NCI-H146 (cell line): ENCODE measurements around the gene RALGAPB.
"Not testable (repeated sequence)": the region's sequence is repeated elsewhere in the genome, so short reads cannot be mapped to it uniquely, and the experiment has no call there.

Experiments
- DNase-seq: peaks from one replicate; lab custom pipeline; 2025; lab: John Stamatoyannopoulos, UW

The RALGAPB gene

DNA sequence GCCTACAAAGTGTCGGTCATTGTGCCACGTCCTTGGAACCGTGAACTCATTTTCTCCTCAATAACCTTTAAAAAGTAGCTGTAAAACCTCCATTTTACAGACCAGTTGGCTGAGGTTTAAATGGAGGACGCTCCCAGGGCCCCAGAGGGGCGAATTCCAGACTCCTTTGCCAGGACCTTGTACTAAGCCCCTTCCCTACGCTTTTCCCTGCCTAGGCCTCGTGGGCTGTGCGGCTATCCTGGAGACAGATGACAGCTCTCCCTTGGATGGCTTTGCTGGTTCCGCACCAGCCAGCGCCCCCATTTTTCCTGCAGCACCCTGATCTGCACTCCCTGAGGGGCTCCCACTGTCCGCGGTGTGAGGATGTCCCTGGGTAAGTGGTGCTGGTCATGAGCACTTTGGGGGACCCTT lies 25.4 kb upstream of the RALGAPB start:
- no peak for DNase-seq

DNA sequence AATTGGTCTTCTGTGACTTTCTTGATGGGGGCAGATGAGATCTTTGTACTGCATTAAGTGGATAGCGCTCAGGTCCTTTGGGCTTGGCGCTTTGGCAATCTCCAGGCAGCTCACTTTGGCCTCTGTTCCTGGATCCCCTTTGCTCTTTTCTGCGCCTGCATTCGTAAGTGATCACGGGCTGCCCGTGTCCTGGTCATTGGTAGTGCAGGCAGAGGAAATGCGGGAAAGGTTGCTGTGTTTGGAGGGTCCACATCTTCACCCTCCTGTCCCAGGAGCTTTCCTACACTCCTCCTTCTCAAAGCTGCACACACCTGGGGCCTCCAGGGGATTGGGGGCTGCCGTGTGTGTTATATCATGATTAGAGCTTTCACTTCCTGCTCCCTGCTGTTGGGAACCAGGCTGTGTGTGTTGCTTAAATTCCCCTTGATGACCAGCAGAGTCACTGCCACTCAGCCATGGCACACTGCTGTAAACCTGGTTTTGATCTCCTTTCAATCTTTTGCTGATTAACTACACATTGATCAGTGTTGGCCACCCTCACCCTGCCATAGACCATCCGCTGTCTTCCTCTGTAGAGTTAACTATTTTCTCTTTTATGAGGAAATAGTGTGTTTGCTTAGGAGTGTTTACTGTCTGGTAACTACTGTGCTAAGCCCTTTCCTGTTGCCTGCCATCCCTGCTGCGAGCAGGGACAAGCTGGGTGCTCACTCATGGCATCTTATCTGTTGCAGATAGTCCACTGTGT lies 24.5 kb upstream of the RALGAPB start:
- peak; percentile 31 for DNase-seq

DNA sequence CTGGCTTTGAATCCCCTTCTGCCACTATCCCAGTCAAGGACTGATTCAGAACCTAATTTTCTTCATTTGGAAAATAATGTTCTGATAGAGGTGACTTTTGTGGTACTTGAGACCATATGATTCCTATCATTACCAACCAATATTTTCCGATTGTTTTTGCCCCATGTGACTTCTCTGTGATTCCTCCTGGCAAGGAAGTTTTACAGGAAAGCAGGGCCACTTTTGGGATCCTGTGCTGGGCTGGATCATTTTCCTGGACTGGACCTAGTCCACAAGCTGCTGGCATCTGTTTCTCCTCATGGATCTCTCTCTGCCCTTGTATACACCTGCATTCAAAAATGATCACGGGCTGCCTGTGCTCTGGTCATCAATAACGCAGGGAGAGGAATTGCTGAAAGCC lies 23.6 kb upstream of the RALGAPB start:
- no peak for DNase-seq

DNA sequence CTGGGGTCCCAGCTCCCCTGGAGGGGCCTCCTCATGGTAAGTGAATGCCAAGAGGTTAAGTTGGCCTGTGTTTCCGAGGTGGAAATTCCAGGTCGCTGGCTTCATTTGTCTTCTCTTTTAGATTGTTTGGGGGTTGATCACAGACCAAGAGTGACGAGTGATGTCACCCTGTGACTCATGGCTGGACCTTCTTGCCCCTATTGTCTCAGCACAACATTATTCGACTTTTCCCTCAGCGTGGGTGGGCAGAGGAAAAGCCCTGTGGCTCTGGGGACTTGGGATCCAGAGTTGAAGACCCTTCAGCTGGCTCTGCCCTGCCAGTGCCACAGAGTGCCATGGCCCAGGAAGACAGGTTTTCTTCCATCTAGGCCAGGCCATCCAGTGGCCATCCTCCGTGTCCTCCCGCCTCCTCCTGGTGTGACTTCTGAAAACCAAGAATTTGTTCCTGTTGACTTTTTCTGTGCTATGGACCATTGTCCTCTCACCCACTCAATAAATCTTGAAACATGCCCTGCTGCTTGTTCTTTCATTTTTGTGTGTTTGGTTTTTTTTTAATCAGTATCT lies 22.1 kb upstream of the RALGAPB start:
- no peak for DNase-seq

DNA sequence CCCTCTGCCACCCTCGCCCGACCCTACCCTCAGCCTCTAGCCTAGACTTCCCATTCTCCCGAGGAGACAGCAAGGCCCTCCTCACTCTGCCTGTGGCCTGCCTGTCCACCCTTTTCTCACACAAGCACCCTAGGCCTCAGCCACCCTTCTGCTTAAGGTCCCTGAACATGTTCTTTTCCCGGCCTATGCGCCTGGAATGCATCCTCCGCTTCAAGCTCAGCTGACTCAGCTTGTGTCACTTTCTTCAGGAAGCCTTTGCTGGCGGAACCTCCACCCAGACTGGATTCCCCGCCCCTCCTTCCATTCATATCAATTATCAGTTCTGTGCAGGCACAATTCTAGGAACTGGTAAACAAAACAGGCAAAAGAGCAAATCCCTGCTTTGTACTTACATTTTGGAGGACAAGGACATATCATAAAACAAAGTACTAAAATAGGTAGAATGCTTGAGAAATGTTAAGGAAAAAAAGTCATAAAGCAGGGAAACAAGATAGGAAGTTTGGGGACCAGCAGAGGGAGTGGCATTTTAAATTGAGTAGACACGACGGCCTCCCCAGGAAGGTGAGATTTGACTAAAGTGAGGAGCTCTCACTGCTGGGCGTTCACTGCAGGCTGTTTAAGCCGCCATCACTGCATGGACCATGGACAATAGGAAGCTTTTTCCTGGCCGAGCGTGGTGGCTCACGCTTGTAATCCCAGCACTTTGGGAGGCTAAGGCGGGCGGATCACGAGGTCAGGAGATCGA lies 19.6 kb upstream of the RALGAPB start:
- DNase-seq = no peak

DNA sequence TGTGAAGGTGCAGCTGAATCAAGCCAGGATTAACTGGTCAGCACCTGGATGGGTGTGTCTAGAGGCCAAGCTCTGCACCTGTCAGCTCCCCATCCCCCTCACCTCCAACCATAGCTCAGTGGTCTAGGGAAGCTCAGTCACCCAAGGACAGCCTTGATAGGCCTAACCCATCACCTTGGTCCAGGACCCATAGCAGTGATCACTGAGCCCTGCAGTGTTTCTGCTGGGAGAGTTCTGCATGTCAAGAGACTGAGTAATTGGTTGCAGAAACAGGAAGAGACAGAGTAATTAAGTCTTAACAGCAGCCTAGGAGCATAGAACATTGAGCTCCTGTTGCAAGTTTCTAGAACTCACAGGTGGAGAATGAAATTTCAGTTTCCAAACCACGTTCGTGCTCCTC lies 18.7 kb upstream of the RALGAPB start:
- DNase-seq = peak; percentile 62

DNA sequence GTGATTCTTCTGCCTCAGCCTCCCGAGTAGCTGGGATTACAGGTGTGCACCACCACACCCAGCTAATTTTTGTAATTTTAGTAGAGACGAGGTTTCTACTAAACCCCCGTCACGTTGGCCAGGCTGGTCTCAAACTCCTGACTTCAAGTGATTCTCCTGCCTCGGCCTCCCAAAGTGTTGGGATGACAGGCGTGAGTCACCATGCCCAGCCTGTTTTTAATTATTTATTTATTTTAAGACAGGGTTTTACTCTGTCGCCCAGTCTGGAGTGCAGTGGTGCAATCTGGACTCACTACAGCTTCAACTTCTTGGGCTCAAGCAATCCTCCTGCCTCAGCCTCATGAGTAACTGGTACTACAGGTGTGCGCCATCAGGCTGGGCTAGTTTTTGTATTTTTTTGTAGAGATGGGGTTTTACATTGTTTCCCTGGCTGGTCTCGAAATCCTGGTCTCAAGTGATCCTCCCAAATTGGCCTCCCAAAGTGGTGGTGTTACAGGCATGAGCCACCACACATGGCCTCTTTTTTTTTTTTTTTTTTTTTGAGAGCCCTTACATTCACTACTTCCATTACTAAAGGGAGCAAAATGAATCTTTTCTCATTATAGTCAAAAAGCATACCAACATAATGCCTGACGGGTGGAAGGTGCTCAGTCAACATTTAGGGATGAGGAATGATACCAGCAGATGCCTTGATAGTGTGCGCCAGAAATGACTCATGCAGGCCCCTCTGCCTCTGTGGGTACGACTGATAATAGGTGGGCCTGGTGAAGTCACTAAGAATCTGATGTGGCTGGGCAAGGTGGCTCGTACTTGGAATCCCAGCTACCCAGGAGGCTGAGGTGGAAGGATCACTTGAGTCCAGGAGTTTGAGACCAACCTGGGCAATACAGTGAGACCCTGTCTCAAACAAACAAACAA lies 17.8 kb upstream of the RALGAPB start:
- no peak for DNase-seq

DNA sequence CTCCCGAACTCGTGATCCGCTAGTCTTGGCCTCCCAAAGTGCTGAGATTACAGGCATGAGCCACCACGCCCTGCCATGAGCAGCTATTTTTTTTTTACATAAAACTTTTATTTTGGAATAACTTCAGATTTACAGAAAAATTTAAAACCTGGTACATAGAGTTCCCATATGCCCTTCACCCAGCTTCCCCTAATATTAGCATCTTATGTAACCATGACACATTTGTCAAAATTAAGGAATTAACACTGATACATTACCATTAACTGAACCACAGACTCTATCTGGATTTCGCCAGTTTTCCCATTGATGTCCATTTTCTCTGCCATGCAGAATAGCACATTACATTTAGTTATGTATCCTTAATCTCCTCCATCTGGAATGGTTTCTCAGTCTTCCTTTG lies 14.3 kb upstream of the RALGAPB start:
- no peak for DNase-seq

DNA sequence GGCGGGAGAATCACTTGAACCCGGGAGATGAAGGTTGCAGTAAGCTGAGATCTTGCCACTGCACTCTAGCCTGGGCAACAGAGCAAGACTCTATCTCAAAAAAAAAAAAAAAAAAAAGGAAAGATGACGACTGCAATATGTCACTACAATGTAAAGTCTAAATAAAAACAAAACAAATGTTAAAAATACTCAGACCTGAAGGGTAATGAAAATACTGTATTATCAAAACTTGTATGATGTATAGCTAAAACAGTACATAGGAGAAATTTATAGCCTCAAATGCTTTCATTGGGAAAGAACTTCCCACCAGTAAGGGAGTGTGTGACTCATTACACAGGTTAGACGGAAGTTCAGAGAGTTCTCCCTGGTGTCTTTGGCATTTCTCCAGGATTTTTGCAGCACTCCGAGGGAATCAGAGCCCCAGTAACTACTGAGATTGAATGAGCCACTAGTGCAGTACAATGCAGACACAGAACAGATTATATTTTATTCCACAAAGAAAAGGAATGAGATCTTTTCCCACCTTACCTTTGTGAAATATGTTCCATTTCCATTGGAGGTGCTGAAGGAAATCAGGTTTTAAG lies 12.5 kb upstream of the RALGAPB start:
- peak; percentile 63 for DNase-seq

DNA sequence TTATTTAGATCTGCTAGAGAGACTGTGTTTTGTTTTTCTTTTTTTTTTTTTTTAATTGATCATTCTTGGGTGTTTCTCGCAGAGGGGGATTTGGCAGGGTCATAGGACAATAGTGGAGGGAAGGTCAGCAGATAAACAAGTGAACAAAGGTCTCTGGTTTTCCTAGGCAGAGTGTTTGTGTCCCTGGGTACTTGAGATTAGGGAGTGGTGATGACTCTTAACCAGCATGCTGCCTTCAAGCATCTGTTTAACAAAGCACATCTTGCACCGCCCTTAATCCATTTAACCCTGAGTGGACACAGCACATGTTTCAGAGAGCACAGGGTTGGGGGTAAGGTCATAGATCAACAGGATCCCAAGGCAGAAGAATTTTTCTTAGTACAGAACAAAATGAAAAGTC lies 12.0 kb upstream of the RALGAPB start:
- DNase-seq = not testable (repeated sequence)

DNA sequence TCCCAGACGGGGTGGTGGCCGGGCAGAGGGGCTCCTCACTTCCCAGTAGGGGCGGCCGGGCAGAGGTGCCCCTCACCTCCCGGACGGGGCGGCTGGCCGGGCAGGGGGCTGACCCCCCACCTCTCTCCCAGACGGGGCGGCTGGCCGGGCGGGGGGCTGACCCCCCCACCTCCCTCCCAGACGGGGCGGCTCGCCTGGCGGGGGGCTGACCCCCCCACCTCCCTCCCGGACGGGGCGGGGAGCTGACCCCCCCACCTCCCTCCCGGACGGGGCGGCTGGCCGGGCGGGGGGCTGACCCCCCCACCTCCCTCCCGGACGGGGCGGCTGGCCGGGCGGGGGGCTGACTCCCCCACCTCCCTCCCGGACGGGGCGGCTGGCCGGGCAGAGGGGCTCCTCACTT lies 11.5 kb upstream of the RALGAPB start:
- DNase-seq = not testable (repeated sequence)

DNA sequence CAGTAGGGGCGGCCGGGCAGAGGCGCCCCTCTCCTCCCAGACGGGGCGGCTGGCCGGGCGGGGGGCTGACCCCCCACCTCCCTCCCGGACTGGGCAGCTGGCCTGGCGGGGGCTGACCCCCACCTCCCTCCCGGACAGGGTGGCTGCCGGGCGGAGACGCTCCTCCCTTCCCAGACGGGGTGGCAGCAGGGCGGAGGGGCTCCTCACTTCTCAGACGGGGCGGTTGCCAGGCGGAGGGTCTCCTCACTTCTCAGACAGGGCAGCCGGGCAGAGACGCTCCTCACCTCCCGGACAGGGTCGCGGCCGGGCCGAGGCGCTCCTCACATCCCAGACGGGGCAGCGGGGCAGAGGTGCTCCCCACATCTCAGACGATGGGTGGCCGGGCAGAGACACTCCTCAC lies 11.1 kb upstream of the RALGAPB start:
- not testable (repeated sequence) for DNase-seq

DNA sequence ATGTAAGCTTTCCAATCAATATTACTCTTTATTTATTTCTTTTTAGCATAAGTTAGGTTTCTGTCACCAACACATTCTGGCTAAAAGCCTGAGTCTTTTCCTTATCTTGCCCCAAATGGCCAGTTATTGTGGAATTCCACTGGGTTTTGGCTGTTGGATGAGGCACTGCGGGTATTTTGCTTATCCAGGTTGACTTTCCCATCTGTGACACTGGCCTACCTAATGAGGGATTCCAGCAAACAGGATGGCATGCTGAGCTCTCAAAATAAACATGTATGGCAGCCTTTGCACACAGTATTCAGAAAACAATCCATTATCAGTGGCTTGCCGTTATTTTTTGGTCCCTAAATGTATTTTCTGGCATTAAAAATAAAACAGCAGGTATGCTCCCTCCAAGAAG lies 6.5 kb upstream of the RALGAPB start:
- no peak for DNase-seq

DNA sequence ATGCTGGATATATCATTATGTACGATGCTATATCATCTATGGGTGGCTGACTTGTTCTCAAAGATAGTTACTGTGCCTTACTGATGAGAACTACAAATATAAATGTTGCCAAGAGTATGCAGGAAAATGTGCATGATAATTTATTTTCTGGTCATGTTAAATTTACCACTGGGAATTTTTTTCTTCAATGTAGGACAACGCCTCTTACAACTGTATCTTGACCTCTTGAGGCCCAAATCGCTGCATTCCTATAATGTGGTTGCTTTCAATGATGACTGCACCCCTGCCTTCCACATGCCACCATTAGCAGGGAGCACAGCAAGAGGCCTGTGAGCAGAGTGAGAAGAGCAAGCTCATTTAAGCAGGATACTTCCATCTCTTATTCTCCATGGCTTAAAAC lies 5.7 kb upstream of the RALGAPB start:
- no peak for DNase-seq

DNA sequence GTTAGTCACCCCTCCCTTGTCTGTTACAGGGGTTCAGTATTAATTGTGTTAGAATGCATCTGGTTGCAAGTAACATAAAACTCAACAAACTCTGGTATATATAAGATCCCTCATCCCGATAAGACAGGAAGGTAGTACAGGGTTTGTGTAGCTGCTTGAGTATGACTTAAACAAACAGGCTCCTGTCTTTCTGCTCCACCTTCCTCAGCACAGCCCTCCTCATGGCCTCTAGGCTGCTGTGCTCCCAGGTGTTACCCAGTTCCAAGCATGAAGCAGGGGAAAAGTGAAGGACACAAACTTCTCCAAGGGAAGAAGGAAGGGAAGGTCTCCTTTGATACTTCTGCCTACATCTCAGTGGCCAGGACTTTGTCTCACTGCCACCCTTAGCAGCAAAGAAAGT lies 1.4 kb upstream of the RALGAPB start:
- DNase-seq = no peak

DNA sequence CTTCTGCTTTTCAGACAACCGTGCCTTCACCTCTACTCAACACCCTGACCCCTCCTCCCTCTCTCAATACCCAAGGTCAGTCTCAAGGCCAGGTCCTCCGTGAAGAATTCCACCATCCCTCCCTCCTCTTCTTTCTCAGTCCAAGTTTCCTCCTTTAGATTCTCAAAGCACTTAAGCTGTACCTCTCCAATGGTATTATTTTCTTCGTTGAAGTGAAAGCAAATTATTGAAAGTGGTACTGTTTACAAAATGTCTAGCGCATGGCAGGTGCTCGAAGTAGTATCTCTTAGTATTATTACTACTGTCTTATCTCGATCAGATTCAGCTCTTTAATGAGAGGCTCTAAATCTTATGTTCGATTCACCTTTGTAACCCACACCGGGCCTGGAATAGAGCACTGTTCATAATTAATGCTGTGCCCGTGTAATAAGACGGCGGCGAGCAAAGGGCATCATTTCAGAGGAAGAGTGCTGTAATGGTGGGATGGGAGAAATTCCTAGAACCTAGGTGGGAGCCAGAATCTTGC lies 593 bp upstream of the RALGAPB start:
- DNase-seq = no peak

DNA sequence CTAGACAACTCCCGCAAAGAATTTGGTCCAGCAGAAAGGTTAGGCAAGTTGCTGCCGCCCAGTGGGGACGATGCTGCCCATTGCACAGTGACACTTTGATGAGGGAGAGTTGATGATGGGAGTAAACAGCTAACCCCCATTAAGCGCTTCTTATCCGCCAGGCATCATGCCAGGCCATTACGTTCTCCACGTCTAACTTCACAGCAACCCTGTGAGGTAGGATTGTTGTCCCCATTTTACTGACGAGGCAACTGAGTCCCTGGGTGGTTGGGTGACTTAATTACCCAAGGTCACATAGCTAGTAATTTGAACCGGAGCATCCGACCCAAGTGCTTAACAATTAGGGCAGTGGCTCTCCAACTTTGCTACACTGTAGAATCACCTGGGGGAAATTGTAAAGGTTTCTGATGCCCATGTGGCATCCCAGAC lies 738 bp downstream of the RALGAPB start:
- DNase-seq = no peak

DNA sequence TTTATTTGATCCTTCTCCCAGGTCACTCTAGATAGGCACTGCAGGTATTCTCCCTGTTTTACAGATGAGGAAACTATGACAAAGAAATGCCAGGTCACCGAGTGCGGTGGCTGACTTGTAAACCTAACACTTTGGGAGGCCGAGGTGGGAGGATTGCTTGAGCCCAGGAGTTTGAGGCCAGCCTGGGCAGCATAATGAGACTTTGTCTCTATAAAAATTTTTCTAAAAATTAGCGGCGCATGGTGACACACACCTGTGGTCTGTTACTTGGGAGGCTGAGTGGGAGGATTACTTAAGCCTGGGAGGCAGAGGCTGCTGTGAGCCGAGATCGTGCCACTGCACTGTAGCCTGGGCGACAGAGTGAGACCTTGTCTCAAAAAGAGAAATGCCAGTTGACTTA lies 5.1 kb downstream of the RALGAPB start:
- DNase-seq = no peak

DNA sequence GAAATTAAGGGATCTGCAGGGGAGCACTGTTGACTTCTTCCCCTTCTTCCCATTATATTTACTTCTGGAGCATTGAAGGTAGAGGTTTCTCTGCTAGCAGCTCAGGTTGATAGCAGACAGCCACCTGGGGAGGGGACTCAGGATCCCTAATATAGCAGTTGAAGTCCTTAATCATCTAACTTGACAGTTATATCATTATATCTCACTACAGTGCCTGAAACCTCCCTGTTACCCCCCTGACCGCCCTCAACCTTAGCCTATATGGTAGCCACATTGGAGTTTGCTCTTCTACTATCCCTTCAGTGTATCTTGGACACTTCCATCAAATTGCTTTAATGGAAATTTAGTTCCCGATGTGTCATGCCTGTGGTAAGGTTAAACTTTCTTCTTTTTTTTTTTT lies 7.0 kb downstream of the RALGAPB start:
- DNase-seq = no peak

DNA sequence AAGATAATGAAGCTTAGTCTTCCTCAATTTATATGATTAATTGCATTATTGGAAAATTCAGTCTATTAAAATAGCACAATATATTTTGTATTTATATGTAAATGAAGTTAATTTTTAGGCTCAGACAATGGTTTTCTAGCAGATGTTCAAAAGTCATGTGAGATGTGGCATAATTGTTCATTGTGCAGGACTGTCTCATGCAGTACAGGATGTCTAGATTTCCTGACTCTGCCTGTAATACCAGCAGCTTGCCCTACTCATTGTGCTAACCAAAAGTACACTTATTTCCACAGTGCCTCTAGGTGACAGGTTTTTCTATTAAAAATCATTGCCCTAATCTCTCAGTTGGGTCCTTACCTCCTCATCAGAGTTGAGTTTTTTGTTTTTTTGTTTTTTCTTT lies 12.4 kb downstream of the RALGAPB start:
- DNase-seq = no peak

DNA sequence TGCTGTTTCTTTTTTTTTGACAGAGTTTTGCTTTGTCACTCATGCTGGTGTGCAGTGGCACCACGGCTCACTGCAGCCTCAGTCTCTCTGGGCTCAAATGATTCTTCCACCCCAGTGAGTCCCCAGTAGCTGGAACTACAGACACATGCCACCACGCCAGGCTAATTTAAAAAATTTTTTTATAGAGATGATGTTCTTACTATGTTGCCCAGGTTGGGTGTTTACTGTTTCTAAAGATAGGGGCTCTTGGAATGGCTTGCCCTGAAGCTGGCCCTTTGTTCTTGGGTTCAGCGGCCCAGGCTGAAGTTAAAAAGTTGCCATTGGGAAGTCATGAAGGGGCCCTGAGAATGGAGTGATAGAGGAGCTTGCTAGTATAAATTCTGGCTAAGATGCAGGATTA lies 16.5 kb downstream of the RALGAPB start:
- DNase-seq = no peak
